Astrocyte (in vitro differentiated cells and primary cell): ENCODE results near the gene SLC9A3. TPM values are rescaled to one million over a fixed set of nuclear protein-coding genes. Genes with fewer than 3 reads are reported as not detected.
"Not testable (repeated sequence)": the region's sequence is repeated elsewhere in the genome, so short reads cannot be mapped to it uniquely, and the experiment has no call there.

Source experiments
- DNase-seq: peaks from one replicate; pipeline ENCODE4 v3.0.0-alpha.2; 2010; ENCODE audit warnings: low read depth
- FAIRE-seq: peaks from 2 replicates; lab custom pipeline; 2011; peaks lifted over from hg19 to GRCh38; lab: Jason Lieb, UNC
- H2AFZ ChIP-seq: 2 replicates; pipeline ENCODE4 v1.6.0; 2012; ENCODE audit warnings: low read depth, low read length, inconsistent platforms
- H3K27ac ChIP-seq: 2 replicates; pipeline ENCODE4 v1.5.1; 2011; ENCODE audit warnings: low read depth, low read length, inconsistent platforms
- H3K27me3 ChIP-seq: 2 replicates; pipeline ENCODE4 v1.6.0; 2011; ENCODE audit warnings: low read length, inconsistent platforms; ENCODE audit not compliant: insufficient read depth
- H3K36me3 ChIP-seq: 2 replicates; pipeline ENCODE4 v1.5.1; 2011; ENCODE audit warnings: low read length, inconsistent platforms; ENCODE audit not compliant: insufficient read depth
- H3K4me1 ChIP-seq: 2 replicates; pipeline ENCODE4 v1.5.1; 2011; ENCODE audit warnings: low read length, inconsistent platforms; ENCODE audit not compliant: insufficient read depth
- H3K4me2 ChIP-seq: 2 replicates; pipeline ENCODE4 v1.6.0; 2012; ENCODE audit warnings: low read length, inconsistent platforms
- H3K4me3 ChIP-seq: 2 replicates; pipeline ENCODE4 v1.5.1; 2011; ENCODE audit warnings: low read depth, mild to moderate bottlenecking, low read length, inconsistent platforms; ENCODE audit not compliant: insufficient read depth
- H3K79me2 ChIP-seq: 2 replicates; pipeline ENCODE4 v1.6.0; 2012; ENCODE audit warnings: mild to moderate bottlenecking, low read length, inconsistent platforms; ENCODE audit not compliant: insufficient read depth
- H3K9ac ChIP-seq: 2 replicates; pipeline ENCODE4 v1.6.0; 2012; ENCODE audit warnings: mild to moderate bottlenecking, low read length, inconsistent platforms
- H3K9me3 ChIP-seq: 2 replicates; pipeline ENCODE4 v1.5.1; 2012; ENCODE audit warnings: low read depth, mild to moderate bottlenecking, low read length, inconsistent platforms; ENCODE audit not compliant: insufficient read depth
- H4K20me1 ChIP-seq: 2 replicates; pipeline ENCODE4 v1.6.0; 2012; ENCODE audit warnings: low read length, inconsistent platforms; ENCODE audit not compliant: insufficient read depth
- H3K27ac Mint-ChIP-seq: one replicate; pipeline ENCODE4 v1.8.0; 2021; ENCODE audit warnings: mild to moderate bottlenecking, mixed read lengths; ENCODE audit not compliant: unreplicated experiment
- H3K27me3 Mint-ChIP-seq: one replicate; pipeline ENCODE4 v1.8.0; 2021; ENCODE audit warnings: low read depth, mixed read lengths; ENCODE audit not compliant: unreplicated experiment
- H3K36me3 Mint-ChIP-seq: one replicate; pipeline ENCODE4 v1.8.0; 2021; ENCODE audit warnings: low read depth, mixed read lengths; ENCODE audit not compliant: unreplicated experiment
- H3K4me1 Mint-ChIP-seq: one replicate; pipeline ENCODE4 v1.8.0; 2021; ENCODE audit warnings: low read depth, mixed read lengths; ENCODE audit not compliant: unreplicated experiment
- H3K4me3 Mint-ChIP-seq: one replicate; pipeline ENCODE4 v1.8.0; 2021; ENCODE audit warnings: mild to moderate bottlenecking, moderate library complexity, mixed read lengths; ENCODE audit not compliant: unreplicated experiment
- H3K9me3 Mint-ChIP-seq: one replicate; pipeline ENCODE4 v1.8.0; 2021; ENCODE audit warnings: mild to moderate bottlenecking, mixed read lengths; ENCODE audit not compliant: unreplicated experiment
- EZH2 ChIP-seq: IDR thresholded peaks from 2 replicates; pipeline ENCODE4 v1.6.1; 2012; ENCODE audit warnings: mild to moderate bottlenecking, low read length, inconsistent platforms; ENCODE audit not compliant: insufficient read depth
- total RNA-seq: library from RNA; stranded (reverse); gene quantifications from 2 replicates; pipeline ENCODE4 v1.2.1, GENCODE V29; 2021
- TF ChIP-seq, protein P1 (sequence below): IDR thresholded peaks from 2 replicates; pipeline ENCODE4 v1.5.1; 2011; ENCODE audit warnings: low read depth, mild to moderate bottlenecking, inconsistent platforms, low read length, moderate library complexity; ENCODE audit not compliant: insufficient read depth

SLC9A3 gene
- total RNA-seq, 1 donor from 2014 or later: 1.0 TPM

DNA sequence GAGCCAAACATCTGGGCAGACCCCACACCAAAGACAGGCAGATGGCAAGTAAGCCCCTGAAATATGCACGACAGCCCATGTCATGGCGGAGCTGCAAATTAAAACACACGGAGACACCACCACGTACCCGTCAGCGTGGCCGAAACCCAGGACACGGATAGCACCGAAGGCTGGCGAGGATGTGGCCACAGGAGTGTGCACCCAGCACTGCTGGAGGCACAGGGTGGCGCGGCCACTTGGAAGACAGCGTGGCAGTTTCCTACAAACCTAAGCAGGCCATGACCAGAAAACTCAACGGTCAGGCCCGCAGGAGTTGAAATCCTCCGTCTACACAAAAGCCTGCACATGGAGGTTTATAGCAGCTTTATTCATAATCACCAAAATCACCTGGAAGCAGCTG is 12.8 kb downstream of the SLC9A3 start:
- Mint-ChIP-seq H3K9me3 (no peaks in the 10 kb centered on the region), H3K4me1 (no peaks in the 10 kb centered on the region), H3K27ac (no peak overlapping the region), H3K36me3 (peaks cover 2% of the 10 kb centered on the region), H3K4me3 (no peak overlapping the region), H3K27me3 (peaks cover 57% of the 10 kb centered on the region)
- H3K9ac ChIP-seq: no peak overlapping the region
- no peaks in the 10 kb centered on the region for H4K20me1 ChIP-seq
- H3K4me3 ChIP-seq: no peak overlapping the region
- FAIRE-seq (no peak), DNase-seq (no peak)
- no peaks in the 10 kb centered on the region for H3K79me2 ChIP-seq
- no peak for TF ChIP-seq EZH2
- TF ChIP-seq, protein P1, sequence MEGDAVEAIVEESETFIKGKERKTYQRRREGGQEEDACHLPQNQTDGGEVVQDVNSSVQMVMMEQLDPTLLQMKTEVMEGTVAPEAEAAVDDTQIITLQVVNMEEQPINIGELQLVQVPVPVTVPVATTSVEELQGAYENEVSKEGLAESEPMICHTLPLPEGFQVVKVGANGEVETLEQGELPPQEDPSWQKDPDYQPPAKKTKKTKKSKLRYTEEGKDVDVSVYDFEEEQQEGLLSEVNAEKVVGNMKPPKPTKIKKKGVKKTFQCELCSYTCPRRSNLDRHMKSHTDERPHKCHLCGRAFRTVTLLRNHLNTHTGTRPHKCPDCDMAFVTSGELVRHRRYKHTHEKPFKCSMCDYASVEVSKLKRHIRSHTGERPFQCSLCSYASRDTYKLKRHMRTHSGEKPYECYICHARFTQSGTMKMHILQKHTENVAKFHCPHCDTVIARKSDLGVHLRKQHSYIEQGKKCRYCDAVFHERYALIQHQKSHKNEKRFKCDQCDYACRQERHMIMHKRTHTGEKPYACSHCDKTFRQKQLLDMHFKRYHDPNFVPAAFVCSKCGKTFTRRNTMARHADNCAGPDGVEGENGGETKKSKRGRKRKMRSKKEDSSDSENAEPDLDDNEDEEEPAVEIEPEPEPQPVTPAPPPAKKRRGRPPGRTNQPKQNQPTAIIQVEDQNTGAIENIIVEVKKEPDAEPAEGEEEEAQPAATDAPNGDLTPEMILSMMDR: no peak
- no peaks in the 10 kb centered on the region for H3K4me1 ChIP-seq
- H3K36me3 ChIP-seq: no peaks in the 10 kb centered on the region
- no peak overlapping the region for H3K27ac ChIP-seq
- H2AFZ ChIP-seq: no peak overlapping the region
- H3K27me3 ChIP-seq: peaks cover 23% of the 10 kb centered on the region
- no peaks in the 10 kb centered on the region for H3K9me3 ChIP-seq
- H3K4me2 ChIP-seq: no peak overlapping the region

DNA sequence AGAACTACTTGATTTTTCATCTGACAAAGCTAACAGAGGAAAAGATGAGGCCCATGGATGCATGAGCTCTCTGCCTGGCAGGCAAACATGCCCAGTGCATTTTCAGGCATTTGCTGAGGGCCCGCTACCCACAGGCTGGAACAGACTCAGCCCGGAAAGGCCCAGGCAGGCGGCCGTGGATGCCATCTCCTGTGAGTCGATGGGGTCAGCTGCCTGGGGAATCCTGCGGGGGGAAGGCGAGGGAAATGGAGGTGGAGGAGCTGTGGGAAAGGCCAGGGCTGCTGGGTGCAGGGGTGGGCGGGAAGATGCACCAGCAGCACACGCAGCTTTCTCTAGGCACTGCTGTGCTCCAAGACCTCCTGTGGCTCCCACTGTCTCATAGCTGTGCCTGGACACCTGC is 13.7 kb downstream of the SLC9A3 start:
- Histone ChIP-seq H3K79me2 (no peaks in the 10 kb centered on the region), H4K20me1 (no peaks in the 10 kb centered on the region), H3K27me3 (peaks cover 22% of the 10 kb centered on the region), H3K4me2 (no peak overlapping the region), H3K36me3 (no peaks in the 10 kb centered on the region), H3K4me1 (no peaks in the 10 kb centered on the region), H3K27ac (no peak overlapping the region), H3K9ac (no peak overlapping the region), H3K9me3 (no peaks in the 10 kb centered on the region), H2AFZ (no peak overlapping the region), H3K4me3 (no peak overlapping the region)
- FAIRE-seq (no peak), DNase-seq (no peak)
- Mint-ChIP-seq H3K36me3 (peaks cover 2% of the 10 kb centered on the region), H3K9me3 (no peaks in the 10 kb centered on the region), H3K4me1 (no peaks in the 10 kb centered on the region), H3K27me3 (peaks cover 52% of the 10 kb centered on the region), H3K27ac (no peak overlapping the region), H3K4me3 (no peak overlapping the region)
- no peak for TF ChIP-seq EZH2
- TF ChIP-seq, protein P1: no peak

DNA sequence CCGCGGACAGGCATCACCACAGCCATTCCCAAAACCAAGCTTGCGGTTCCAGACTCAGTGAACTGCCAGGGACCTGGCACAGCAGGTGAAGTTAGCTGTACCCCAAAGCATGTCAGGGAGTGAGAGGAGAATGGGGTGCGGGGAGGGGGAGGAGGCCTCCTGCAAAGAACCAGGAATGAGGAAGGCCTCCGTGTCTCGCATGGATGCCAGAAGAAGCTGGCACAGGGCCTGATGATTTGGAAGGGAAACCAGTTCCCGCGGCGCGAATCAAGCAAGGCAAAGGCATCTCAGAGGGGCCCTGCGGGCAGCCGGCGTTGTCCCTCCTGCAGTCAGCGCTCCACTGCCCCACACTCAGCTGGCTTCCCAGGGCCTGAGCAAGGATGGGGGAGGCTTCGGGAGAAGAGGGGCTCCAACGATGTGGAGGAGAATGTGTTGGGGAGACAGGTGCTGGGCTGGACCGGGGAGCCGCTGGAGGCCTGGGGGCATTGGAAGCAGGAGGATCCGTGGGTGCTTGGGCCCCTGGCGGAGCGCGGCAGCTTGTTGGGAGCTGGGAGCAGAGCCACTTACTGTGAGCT is 14.6 kb downstream of the SLC9A3 start:
- Mint-ChIP-seq H3K36me3 (peaks cover 2% of the 10 kb centered on the region), H3K27me3 (peaks cover 44% of the 10 kb centered on the region), H3K4me1 (no peaks in the 10 kb centered on the region), H3K4me3 (no peak overlapping the region), H3K9me3 (no peaks in the 10 kb centered on the region), H3K27ac (no peak overlapping the region)
- Histone ChIP-seq H3K9ac (no peak overlapping the region), H2AFZ (no peak overlapping the region), H3K4me3 (no peak overlapping the region), H3K4me2 (no peak overlapping the region), H3K27ac (no peak overlapping the region), H3K9me3 (no peaks in the 10 kb centered on the region), H3K4me1 (no peaks in the 10 kb centered on the region), H3K36me3 (no peaks in the 10 kb centered on the region), H3K27me3 (peaks cover 22% of the 10 kb centered on the region), H4K20me1 (no peaks in the 10 kb centered on the region), H3K79me2 (no peaks in the 10 kb centered on the region)
- DNase-seq: no peak
- no peak for FAIRE-seq
- no peak for TF ChIP-seq EZH2
- TF ChIP-seq, protein P1: no peak

DNA sequence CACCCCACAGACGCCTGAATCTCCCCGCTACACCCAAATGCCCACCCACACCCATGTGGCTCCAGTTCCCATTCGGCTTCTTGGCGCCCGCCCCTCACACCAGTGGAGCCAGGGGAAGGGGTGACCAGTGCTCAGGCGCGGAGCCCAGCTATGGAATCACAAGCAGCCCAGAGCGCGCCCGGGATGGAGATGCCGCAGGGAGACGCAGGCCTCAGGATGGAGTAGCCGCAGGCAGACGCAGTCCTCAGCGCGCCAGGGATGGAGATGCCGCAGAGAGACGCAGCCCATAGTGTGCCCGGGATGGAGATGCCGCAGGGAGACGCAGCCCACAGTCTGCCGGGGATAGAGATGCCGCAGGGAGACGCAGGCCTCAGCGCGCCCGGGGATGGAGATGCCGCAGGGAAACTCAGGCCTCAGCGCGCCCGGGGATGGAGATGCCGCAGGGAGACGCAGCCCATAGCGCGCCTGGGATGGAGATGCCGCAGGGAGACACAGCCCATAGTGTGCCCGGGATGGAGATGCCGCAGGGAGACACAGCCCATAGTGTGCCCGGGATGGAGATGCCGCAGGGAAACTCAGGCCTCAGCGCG is 16.2 kb downstream of the SLC9A3 start:
- not testable (repeated sequence) for FAIRE-seq, H3K36me3 Mint-ChIP-seq, H3K4me3 Mint-ChIP-seq

More for the DNA sequence above, 16.2 kb downstream of the SLC9A3 start:
- not testable (repeated sequence) for H3K27ac ChIP-seq, H3K4me2 ChIP-seq, H3K36me3 ChIP-seq, H2AFZ ChIP-seq, H3K79me2 ChIP-seq, H3K9me3 ChIP-seq, H3K4me3 ChIP-seq, H3K4me1 Mint-ChIP-seq, H3K9me3 Mint-ChIP-seq, H4K20me1 ChIP-seq, DNase-seq, H3K4me1 ChIP-seq, H3K9ac ChIP-seq
- peaks cover 18% of the 10 kb centered on the region for H3K27me3 ChIP-seq
- H3K27me3 Mint-ChIP-seq: peaks cover 43% of the 10 kb centered on the region
- peak overlapping the region; percentile 26 for H3K27ac Mint-ChIP-seq
